ENCODE results near the gene BTBD17. TPM values are rescaled to one million over a fixed set of nuclear protein-coding genes. Genes with fewer than 3 reads are reported as not detected.

Gene BTBD17
- total RNA-seq, 1 experiment from 2014 or later: not detected

DNA sequence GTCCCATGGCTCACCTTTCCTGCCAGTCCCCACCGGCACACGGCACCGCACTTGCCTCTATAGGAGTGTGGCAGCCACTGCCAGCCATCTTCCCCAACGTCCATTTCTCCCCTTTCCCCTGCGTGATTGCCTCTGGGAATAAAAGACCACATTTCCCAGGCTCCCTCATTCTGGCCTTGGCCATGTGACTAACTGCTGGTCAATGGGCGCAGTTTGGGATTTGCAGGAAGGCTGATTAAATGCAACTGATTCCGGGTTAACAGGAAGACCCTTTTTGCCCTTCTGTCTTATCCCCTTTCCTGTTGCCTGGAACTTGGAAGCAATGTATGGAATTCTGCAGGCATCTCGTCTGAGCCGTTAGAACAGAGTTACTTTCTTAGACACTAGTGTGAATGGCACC lies 3.0 kb downstream of the BTBD17 start (continued):
- TF ChIP-seq, protein P1, sequence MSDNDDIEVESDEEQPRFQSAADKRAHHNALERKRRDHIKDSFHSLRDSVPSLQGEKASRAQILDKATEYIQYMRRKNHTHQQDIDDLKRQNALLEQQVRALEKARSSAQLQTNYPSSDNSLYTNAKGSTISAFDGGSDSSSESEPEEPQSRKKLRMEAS (IDR thresholded peaks at IDR 0.05): no peak
- no peak for TF ChIP-seq EGR1 (IDR thresholded peaks at IDR 0.05; ENCODE audit: low read depth)

DNA sequence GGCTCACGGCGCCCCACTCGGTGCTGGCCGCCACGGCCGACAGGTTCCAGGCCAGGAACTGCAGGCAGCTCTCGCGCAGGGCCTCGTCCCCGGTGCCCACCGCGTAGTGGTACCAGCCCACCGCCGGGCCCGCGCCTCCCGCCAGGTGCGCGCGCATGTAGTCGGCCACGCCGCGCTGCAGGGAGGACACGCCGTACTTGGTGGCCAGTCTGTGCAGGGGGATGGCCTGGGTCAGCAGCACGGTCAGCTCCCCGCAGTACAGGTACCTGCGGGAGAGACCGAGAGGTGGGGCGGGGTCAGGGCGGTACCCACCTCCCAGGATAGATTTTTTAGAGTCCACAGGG lies 4.2 kb downstream of the BTBD17 start:
- H3K9me3 ChIP-seq (ENCODE audit: control insufficient read depth in 1 of 2, insufficient read depth in 1 of 2, low read depth in 1 of 2, low read length in 2 of 2): no peaks in the 10 kb centered on the region
- H3K36me3 ChIP-seq (ENCODE audit: control insufficient read depth in 1 of 2, insufficient read depth in 2 of 2, low read length in 2 of 2): no peaks in the 10 kb centered on the region
- no peak overlapping the region for H3K4me2 ChIP-seq (ENCODE audit: low read length)
- intact Hi-C loops (cut with micrococcal nuclease): no loop called here
- ChIA-PET POLR2A (no interaction called here), RAD21 (ENCODE audit: low non-redundant PET in 1 of 2, low total read pairs in 2 of 2, uncharacterized antibody in 2 of 2, unreplicated experiment in 2 of 2) (no interaction called here), CTCF (interaction anchor here (1.1 to 3.3 kb wide), 2 partner anchors 11 to 61 kb away, joined by 3 to 16 read pairs; partner anchors contain the start of gene GPR142)
- H3K27me3 ChIP-seq (ENCODE audit: insufficient read depth, low read length): no peaks in the 10 kb centered on the region
- H2AFZ ChIP-seq (ENCODE audit: low read depth, low read length, poor library complexity, severe bottlenecking): no peak overlapping the region
- H3K4me3 ChIP-seq (replicated peaks in 1 of 2; ENCODE audit: low read depth in 1 of 2, low read length in 2 of 2): no peak overlapping the region
- no peaks in the 10 kb centered on the region for H4K20me1 ChIP-seq (ENCODE audit: insufficient read depth)
- no peak overlapping the region for H3K9ac ChIP-seq (ENCODE audit: low read length)
- DNase-seq (ENCODE audit: low read depth, low spot score) (no peak), ATAC-seq (no peak)
- H3K79me2 ChIP-seq (ENCODE audit: insufficient read depth, low read length): no peaks in the 10 kb centered on the region
- H3K4me1 ChIP-seq (ENCODE audit: control insufficient read depth in 1 of 2, insufficient read depth in 2 of 2, low read length in 2 of 2): peaks cover 7 to 21% of the 10 kb centered on the region in 2 experiments; a peak in 3 of 4 replicates
- TF ChIP-seq YY1 (IDR thresholded peaks at IDR 0.05; ENCODE audit: extremely low read depth, insufficient replicate concordance, low read depth, low read length) (no peak), CTCF (IDR thresholded peaks at IDR 0.05 in 2 of 3, conservative IDR thresholded peaks at IDR 0.05 in 1 of 3; ENCODE audit: borderline replicate concordance in 1 of 3, insufficient read depth in 1 of 3, low read depth in 2 of 3, low read length in 2 of 3) (no peak), ZNF274 (IDR thresholded peaks at IDR 0.05; ENCODE audit: low read depth, low read length) (no peak), CEBPB (IDR thresholded peaks at IDR 0.05; ENCODE audit: low read depth) (no peak), JUND (IDR thresholded peaks at IDR 0.05) (no peak), POLR2AphosphoS5 (IDR thresholded peaks at IDR 0.05; ENCODE audit: low read depth, low read length) (no peak), EZH2 (IDR thresholded peaks at IDR 0.05) (no peak), POLR2A (IDR thresholded peaks at IDR 0.05; ENCODE audit: borderline replicate concordance, extremely low read depth, insufficient read depth, insufficient read length) (no peak), EGR1 (IDR thresholded peaks at IDR 0.05; ENCODE audit: low read depth) (no peak), ZBTB33 (IDR thresholded peaks at IDR 0.05; ENCODE audit: extremely low read depth, insufficient replicate concordance, low read length) (no peak), SRF (IDR thresholded peaks at IDR 0.05; ENCODE audit: low read depth) (no peak)
- TF ChIP-seq, protein P2, sequence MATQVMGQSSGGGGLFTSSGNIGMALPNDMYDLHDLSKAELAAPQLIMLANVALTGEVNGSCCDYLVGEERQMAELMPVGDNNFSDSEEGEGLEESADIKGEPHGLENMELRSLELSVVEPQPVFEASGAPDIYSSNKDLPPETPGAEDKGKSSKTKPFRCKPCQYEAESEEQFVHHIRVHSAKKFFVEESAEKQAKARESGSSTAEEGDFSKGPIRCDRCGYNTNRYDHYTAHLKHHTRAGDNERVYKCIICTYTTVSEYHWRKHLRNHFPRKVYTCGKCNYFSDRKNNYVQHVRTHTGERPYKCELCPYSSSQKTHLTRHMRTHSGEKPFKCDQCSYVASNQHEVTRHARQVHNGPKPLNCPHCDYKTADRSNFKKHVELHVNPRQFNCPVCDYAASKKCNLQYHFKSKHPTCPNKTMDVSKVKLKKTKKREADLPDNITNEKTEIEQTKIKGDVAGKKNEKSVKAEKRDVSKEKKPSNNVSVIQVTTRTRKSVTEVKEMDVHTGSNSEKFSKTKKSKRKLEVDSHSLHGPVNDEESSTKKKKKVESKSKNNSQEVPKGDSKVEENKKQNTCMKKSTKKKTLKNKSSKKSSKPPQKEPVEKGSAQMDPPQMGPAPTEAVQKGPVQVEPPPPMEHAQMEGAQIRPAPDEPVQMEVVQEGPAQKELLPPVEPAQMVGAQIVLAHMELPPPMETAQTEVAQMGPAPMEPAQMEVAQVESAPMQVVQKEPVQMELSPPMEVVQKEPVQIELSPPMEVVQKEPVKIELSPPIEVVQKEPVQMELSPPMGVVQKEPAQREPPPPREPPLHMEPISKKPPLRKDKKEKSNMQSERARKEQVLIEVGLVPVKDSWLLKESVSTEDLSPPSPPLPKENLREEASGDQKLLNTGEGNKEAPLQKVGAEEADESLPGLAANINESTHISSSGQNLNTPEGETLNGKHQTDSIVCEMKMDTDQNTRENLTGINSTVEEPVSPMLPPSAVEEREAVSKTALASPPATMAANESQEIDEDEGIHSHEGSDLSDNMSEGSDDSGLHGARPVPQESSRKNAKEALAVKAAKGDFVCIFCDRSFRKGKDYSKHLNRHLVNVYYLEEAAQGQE (IDR thresholded peaks at IDR 0.05; ENCODE audit: low read depth): no peak
- TF ChIP-seq, protein P3, sequence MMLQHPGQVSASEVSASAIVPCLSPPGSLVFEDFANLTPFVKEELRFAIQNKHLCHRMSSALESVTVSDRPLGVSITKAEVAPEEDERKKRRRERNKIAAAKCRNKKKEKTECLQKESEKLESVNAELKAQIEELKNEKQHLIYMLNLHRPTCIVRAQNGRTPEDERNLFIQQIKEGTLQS (IDR thresholded peaks at IDR 0.05): no peak
- BruUV-seq (replicated peaks): no TSS peak
- H3K9me2 ChIP-seq (ENCODE audit: insufficient read depth): no peaks in the 10 kb centered on the region
- H3K27ac ChIP-seq (ENCODE audit: low read depth, low read length): no peak overlapping the region

Measured in HCT116 (cell line).